Neural crest cell (in vitro differentiated cells): ENCODE measurements around the gene POLR3F. TPM values are rescaled to one million over a fixed set of nuclear protein-coding genes. Genes with fewer than 3 reads are reported as not detected.
A peak's percentile ranks its signal among the peaks of the same experiment; 100 is the strongest.

Experiments
- DNase-seq: peaks from one replicate; pipeline ENCODE4 v3.0.0; 2021; ENCODE audit warnings: low read depth, mixed read lengths, low spot score
- H3K27ac Mint-ChIP-seq: one replicate; pipeline ENCODE4 v1.8.0; 2021; ENCODE audit warnings: mild to moderate bottlenecking, mixed read lengths; ENCODE audit not compliant: unreplicated experiment
- H3K27me3 Mint-ChIP-seq: 2 replicates; pipeline ENCODE4 v1.8.0; 2021; ENCODE audit warnings: low read depth, mild to moderate bottlenecking, mixed read lengths
- H3K36me3 Mint-ChIP-seq: 2 replicates; pipeline ENCODE4 v1.8.0; 2021; ENCODE audit warnings: low read depth, mild to moderate bottlenecking, mixed read lengths
- H3K4me1 Mint-ChIP-seq: 2 replicates; pipeline ENCODE4 v1.8.0; 2021; ENCODE audit warnings: mixed read lengths
- H3K4me3 Mint-ChIP-seq: one replicate; pipeline ENCODE4 v1.8.0; 2021; ENCODE audit warnings: mild to moderate bottlenecking, mixed read lengths
- H3K9me3 Mint-ChIP-seq: 2 replicates; pipeline ENCODE4 v1.8.0; 2021; ENCODE audit warnings: mixed read lengths
- total RNA-seq: library from RNA; stranded (reverse); gene quantifications from 2 replicates; pipeline ENCODE4 v1.2.1, GENCODE V29; 2021
- TF ChIP-seq, protein P1 (sequence below): fragments of 200-600 bp; sonication (generic); conservative IDR thresholded peaks from 2 replicates; pipeline ENCODE4 v1.5.0; 2021; ENCODE audit warnings: antibody characterized with exemption, mild to moderate bottlenecking

The POLR3F gene
- total RNA-seq, 1 donor from 2014 or later = 12.9 TPM

DNA sequence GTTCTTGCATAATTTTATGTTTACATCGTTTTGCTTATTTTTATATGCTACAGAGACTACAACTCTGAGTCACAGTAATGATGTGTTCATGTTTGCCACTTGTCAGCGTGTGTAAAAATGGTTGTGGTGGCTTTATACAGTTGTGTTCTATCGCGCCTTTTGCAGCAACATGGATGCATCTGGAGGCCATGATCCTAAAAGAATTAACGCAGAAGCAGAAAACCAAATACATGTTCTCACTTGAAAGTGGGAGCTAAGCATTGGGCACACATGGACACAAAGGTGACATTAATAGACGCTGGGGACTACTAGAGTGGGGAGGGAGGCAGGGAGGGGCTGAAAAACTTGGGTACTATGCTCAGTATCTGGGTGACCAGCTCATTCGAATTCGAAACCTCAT is 39.6 kb downstream of the POLR3F start:
- Mint-ChIP-seq H3K36me3 (peaks cover 6% of the 10 kb centered on the region), H3K4me3 (peak overlapping the region; percentile 100)
- TF ChIP-seq, protein P1, sequence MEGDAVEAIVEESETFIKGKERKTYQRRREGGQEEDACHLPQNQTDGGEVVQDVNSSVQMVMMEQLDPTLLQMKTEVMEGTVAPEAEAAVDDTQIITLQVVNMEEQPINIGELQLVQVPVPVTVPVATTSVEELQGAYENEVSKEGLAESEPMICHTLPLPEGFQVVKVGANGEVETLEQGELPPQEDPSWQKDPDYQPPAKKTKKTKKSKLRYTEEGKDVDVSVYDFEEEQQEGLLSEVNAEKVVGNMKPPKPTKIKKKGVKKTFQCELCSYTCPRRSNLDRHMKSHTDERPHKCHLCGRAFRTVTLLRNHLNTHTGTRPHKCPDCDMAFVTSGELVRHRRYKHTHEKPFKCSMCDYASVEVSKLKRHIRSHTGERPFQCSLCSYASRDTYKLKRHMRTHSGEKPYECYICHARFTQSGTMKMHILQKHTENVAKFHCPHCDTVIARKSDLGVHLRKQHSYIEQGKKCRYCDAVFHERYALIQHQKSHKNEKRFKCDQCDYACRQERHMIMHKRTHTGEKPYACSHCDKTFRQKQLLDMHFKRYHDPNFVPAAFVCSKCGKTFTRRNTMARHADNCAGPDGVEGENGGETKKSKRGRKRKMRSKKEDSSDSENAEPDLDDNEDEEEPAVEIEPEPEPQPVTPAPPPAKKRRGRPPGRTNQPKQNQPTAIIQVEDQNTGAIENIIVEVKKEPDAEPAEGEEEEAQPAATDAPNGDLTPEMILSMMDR = no peak

DNA sequence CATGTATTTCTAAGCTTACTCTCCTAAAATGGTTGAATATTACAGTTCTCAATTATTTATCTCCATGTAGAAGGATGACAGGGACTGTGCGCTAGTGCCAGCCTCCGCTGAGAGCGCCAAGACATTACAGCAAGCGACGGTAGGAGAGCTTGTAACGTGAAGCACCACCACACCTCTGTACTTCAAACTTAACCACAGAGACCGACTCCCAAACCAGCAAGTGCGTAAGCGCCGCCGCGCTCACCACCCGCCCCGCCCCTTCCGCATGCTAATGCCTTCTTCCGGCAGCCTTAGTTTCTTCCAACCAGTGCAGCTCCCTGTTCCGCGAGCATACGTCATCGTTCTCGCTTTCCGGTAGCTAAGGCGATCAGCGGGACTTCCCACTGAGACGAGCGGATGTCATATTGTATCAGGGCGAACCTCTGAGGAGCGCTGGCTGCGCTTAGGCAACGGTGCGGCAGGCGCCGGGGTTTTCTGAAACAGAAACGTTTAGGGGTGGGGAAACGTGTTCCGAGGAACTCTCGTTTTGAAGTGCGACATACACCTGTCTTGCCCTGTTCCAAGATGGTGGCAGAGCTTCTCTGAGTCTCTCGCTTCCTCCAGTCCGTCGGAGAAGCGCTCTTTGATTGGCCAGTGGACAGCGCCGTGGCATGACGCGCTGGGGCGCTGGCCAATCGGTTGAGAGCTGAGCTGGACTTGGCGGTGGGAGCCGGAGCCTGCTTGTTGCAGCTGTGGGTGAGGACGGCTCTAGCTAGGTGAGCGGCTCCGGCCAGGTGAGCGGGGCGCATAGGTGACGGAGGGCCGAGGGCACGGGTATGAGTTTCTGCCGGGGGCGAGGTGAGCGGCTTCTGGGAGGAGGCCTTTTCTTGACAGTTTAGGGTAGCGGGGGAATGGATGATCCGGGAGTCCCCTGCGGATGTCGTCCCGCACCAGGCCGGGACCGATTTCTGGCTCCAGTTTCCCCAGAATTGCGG is 40.3 kb downstream of the POLR3F start, which contains the start of gene SEC23B:
TSS of gene SEC23B (plus strand) at position 723 of the 974 bp plus-strand sequence. CDS start 2,896 bp downstream, outside the sequence.
- Mint-ChIP-seq H3K4me1 (peaks cover 26% of the 10 kb centered on the region), H3K9me3 (no peaks in the 10 kb centered on the region), H3K27me3 (peaks cover 7% of the 10 kb centered on the region), H3K4me3 (peak within 1 kb of the TSS; percentile 100), H3K36me3 (peaks cover 6% of the 10 kb centered on the region), H3K27ac (peak within 1 kb of the TSS; percentile 100)
- TF ChIP-seq, protein P1 = no peak
- DNase-seq = peak; percentile 84

More for the DNA sequence above, 39.6 kb downstream of the POLR3F start:
- peaks cover 26% of the 10 kb centered on the region for H3K4me1 Mint-ChIP-seq
- no peaks in the 10 kb centered on the region for H3K9me3 Mint-ChIP-seq
- H3K27ac Mint-ChIP-seq = peak overlapping the region; percentile 48
- H3K27me3 Mint-ChIP-seq = peaks cover 10% of the 10 kb centered on the region
- no peak for DNase-seq

DNA sequence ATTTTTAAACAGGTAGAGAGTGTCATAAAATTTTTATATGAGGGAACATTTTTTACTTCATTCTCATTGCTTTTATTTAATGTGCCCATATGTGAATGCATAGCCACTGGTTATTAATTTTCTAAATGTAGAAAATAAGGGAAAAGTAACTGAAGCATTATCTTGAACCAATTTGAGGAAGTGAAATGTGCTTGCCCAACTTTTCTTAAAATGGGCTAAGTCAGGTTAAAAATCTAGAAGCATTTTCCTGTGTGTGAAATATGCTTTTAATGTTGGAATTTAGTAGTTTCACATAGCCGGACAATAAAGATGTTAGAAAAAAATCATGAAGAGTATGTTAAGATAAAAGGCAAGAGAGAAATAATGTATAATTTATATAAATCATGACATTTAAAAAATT is 44.4 kb downstream of the POLR3F start:
- no peak for DNase-seq
- H3K27me3 Mint-ChIP-seq = no peaks in the 10 kb centered on the region

DNA sequence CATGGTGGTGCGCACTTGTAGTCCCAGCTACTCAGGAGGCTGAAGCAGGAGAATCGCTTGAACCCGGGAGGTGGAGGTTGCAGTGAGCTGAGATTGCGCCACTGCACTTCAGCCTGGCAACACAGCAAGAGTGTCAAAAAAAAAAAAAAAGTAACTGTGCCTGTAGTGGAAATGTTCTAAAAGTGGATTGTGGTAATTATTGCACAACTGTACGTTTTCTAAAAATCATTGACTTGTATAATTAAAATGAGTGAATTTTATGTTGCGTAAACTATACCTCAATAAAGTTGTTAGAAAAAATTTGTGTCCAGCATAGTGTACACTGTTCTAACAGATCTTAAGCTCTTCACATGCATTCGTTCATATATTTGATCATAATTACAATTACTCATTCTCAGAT is 46.0 kb downstream of the POLR3F start:
- peaks cover 11% of the 10 kb centered on the region for H3K4me1 Mint-ChIP-seq
- DNase-seq = no peak
- peaks cover 13% of the 10 kb centered on the region for H3K36me3 Mint-ChIP-seq
- no peaks in the 10 kb centered on the region for H3K27me3 Mint-ChIP-seq
- H3K9me3 Mint-ChIP-seq = no peaks in the 10 kb centered on the region
- peak overlapping the region; percentile 66 for H3K4me3 Mint-ChIP-seq
- H3K27ac Mint-ChIP-seq = no peak overlapping the region
- TF ChIP-seq, protein P1 = no peak

More for the DNA sequence above, 44.4 kb downstream of the POLR3F start:
- Mint-ChIP-seq H3K4me1 (peaks cover 26% of the 10 kb centered on the region), H3K27ac (no peak overlapping the region), H3K36me3 (peaks cover 13% of the 10 kb centered on the region), H3K9me3 (no peaks in the 10 kb centered on the region), H3K4me3 (no peak overlapping the region)
- TF ChIP-seq, protein P1 = no peak

DNA sequence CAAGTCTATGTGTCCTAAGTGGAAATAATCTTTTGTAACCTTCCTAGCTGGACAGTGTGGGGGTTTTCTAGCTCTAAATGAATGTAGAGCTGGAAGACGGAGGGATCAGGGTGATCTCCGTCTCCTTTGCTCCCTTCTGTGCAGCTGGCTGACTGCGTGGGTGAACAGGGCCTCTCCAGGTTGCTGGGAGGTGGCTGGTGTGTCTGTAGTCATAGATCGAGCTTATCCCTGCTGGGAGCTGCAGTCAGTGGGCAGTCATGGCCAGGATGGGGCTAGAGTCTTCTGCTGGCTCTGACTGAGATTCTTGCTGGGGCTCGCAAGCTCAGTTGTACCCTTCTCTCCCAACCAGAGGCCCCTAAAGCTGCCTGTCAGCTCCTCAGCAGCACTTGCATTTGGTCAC is 46.9 kb downstream of the POLR3F start:
- H3K27me3 Mint-ChIP-seq = no peaks in the 10 kb centered on the region
- H3K4me3 Mint-ChIP-seq = no peak overlapping the region
- no peak for DNase-seq
- H3K27ac Mint-ChIP-seq = no peak overlapping the region
- TF ChIP-seq, protein P1 = no peak
- peaks cover 13% of the 10 kb centered on the region for H3K36me3 Mint-ChIP-seq
- peaks cover 2% of the 10 kb centered on the region for H3K4me1 Mint-ChIP-seq
- no peaks in the 10 kb centered on the region for H3K9me3 Mint-ChIP-seq
